Neuronal stem cell (in vitro differentiated cells): ENCODE data around the gene KRT84.
A peak's percentile ranks its signal among the peaks of the same experiment; 100 is the strongest.

ENCODE experiments used
- DNase-seq: peaks from one replicate; pipeline ENCODE4 v3.0.0-alpha.2; 2013; ENCODE audit warnings: low spot score
- H2AFZ ChIP-seq: one replicate; pipeline ENCODE4 v1.6.1; 2013; ENCODE audit warnings: mild to moderate bottlenecking, low read length, inconsistent platforms
- H2AK5ac ChIP-seq: 2 replicates; pipeline ENCODE4 v1.6.1; 2013; ENCODE audit warnings: low read depth, mild to moderate bottlenecking, inconsistent platforms, low read length, moderate library complexity, mixed read lengths
- H2BK120ac ChIP-seq: 2 replicates; pipeline ENCODE4 v1.6.1; 2013; ENCODE audit warnings: low read depth, mild to moderate bottlenecking, inconsistent platforms, low read length, moderate library complexity, mixed read lengths
- H2BK12ac ChIP-seq: one replicate; pipeline ENCODE4 v1.6.1; 2013; ENCODE audit warnings: low read length, inconsistent platforms
- H2BK15ac ChIP-seq: 2 replicates; pipeline ENCODE4 v1.6.1; 2013; ENCODE audit warnings: mild to moderate bottlenecking, low read length, inconsistent platforms, mixed read lengths
- H2BK5ac ChIP-seq: one replicate; pipeline ENCODE4 v1.6.1; 2013; ENCODE audit warnings: inconsistent platforms, mild to moderate bottlenecking, low read length, moderate library complexity
- H3K14ac ChIP-seq: one replicate; pipeline ENCODE4 v1.6.1; 2013; ENCODE audit warnings: low read length, inconsistent platforms
- H3K18ac ChIP-seq: 2 replicates; pipeline ENCODE4 v1.6.1; 2013; ENCODE audit warnings: low read length, inconsistent platforms
- H3K23ac ChIP-seq: 2 replicates; pipeline ENCODE4 v1.6.1; 2013; ENCODE audit warnings: low read depth, mild to moderate bottlenecking, mixed read lengths, low read length, inconsistent platforms; ENCODE audit not compliant: poor library complexity
- H3K27ac ChIP-seq: replicated peaks from 3 replicates; pipeline ENCODE4 v1.5.1; 2013; ENCODE audit warnings: low read length, inconsistent platforms
- H3K27me3 ChIP-seq, 3 experiments: 2 replicates each; pipeline ENCODE4 v1.6.1; 2013; ENCODE audit warnings: low read length in 3 of 3, mild to moderate bottlenecking in 2 of 3, inconsistent platforms in 1 of 3, low read depth in 1 of 3, mixed read lengths in 1 of 3, moderate library complexity in 1 of 3; ENCODE audit not compliant: control insufficient read depth in 3 of 3, insufficient read depth in 3 of 3
- H3K36me3 ChIP-seq, 2 donors: replicated peaks in 1 of 2; 2 replicates each; pipeline ENCODE4 v1.6.1; 2013; ENCODE audit warnings: low read length in 2 of 2; ENCODE audit not compliant: control insufficient read depth in 2 of 2, insufficient read depth in 2 of 2
- H3K4ac ChIP-seq: 2 replicates; pipeline ENCODE4 v1.6.1; 2013; ENCODE audit warnings: inconsistent platforms, mild to moderate bottlenecking, low read length, moderate library complexity
- H3K4me1 ChIP-seq, 2 donors: 1 replicate in 1 of 2; 2 replicates in 1 of 2; pipeline ENCODE4 v1.6.1; 2013; ENCODE audit warnings: low read length in 2 of 2, low read depth in 1 of 2; ENCODE audit not compliant: control insufficient read depth in 2 of 2, insufficient read depth in 1 of 2
- H3K4me2 ChIP-seq: one replicate; pipeline ENCODE4 v1.6.1; 2013; ENCODE audit warnings: mild to moderate bottlenecking, low read length, inconsistent platforms; ENCODE audit not compliant: insufficient read depth, poor library complexity, severe bottlenecking
- H3K4me3 ChIP-seq, 2 donors: 2 replicates each; pipeline ENCODE4 v1.5.1; 2013; ENCODE audit warnings: low read length in 2 of 2, mild to moderate bottlenecking in 2 of 2, inconsistent platforms in 1 of 2, moderate library complexity in 1 of 2
- H3K79me1 ChIP-seq: one replicate; pipeline ENCODE4 v1.6.1; 2013; ENCODE audit warnings: low read depth, mild to moderate bottlenecking, inconsistent platforms, low read length, moderate library complexity
- H3K9ac ChIP-seq: one replicate; pipeline ENCODE4 v1.6.1; 2013; ENCODE audit warnings: mild to moderate bottlenecking, low read depth, low read length, inconsistent platforms; ENCODE audit not compliant: poor library complexity
- H3K9me3 ChIP-seq, 2 donors: replicated peaks in 1 of 2; 2 replicates each; pipeline versions ENCODE3 to v1.6.1; 2013; ENCODE audit warnings: low read length in 2 of 2, mild to moderate bottlenecking in 2 of 2, inconsistent platforms in 1 of 2, low read depth in 1 of 2, mixed read lengths in 1 of 2, moderate library complexity in 1 of 2; ENCODE audit not compliant: control insufficient read depth in 2 of 2, insufficient read depth in 1 of 2
- H4K8ac ChIP-seq: one replicate; pipeline ENCODE4 v1.6.1; 2013; ENCODE audit warnings: low read depth, mild to moderate bottlenecking, inconsistent platforms, low read length, moderate library complexity
- H4K91ac ChIP-seq: one replicate; pipeline ENCODE4 v1.6.1; 2013; ENCODE audit warnings: low read length, low read depth, mild to moderate bottlenecking, inconsistent platforms; ENCODE audit not compliant: poor library complexity
- WGBS, 2 donors: extraction: QIAGEN DNeasy Blood & Tissue Kit; methylation state at CpG; one replicate each; pipeline ENCODE4 v1.1.7; 2013; ENCODE audit warnings: missing lambda C conversion rate in 2 of 2, mixed read lengths in 1 of 2; ENCODE audit not compliant: insufficient read length in 2 of 2, insufficient replicate concordance in 1 of 2; ENCODE audit errors: extremely low coverage in 2 of 2; 5-methylcytosine and 5-hydroxymethylcytosine counted together

KRT84 gene

GRCh38 chr12:52371716-52372115, 13.7 kb downstream of the KRT84 start:
- Histone ChIP-seq H3K9me3 (no peaks in the 10 kb centered on the region), H3K4me3 (no peak overlapping the region), H3K79me1 (no peaks in the 10 kb centered on the region), H3K9ac (no peak overlapping the region), H3K18ac (peak overlapping the region; percentile 48), H2AK5ac (peak overlapping the region; percentile 42), H2BK15ac (no peak overlapping the region), H2AFZ (no peak overlapping the region), H3K27ac (no peak overlapping the region), H4K91ac (no peak overlapping the region), H3K4me2 (no peak overlapping the region), H2BK5ac (no peak overlapping the region), H3K27me3 (no peaks in the 10 kb centered on the region), H4K8ac (no peak overlapping the region), H2BK120ac (no peak overlapping the region), H3K36me3 (no peaks in the 10 kb centered on the region), H3K4ac (no peak overlapping the region), H3K4me1 (peaks cover 0 to 2% of the 10 kb centered on the region in 2 donors), H3K14ac (no peak overlapping the region), H2BK12ac (no peak overlapping the region), H3K23ac (no peak overlapping the region)
- WGBS, 2 donors: no CpG with 5 or more reads among the region's 3 CpGs
- no peak for DNase-seq

GRCh38 chr12:52370926-52371608, 14.4 kb downstream of the KRT84 start:
- Histone ChIP-seq H3K36me3 (no peaks in the 10 kb centered on the region), H3K4me3 (no peak overlapping the region), H2AK5ac (no peak overlapping the region), H2BK5ac (no peak overlapping the region), H3K4ac (no peak overlapping the region), H3K4me1 (peaks cover 0 to 2% of the 10 kb centered on the region in 2 donors), H3K9ac (no peak overlapping the region), H2BK120ac (no peak overlapping the region), H2BK12ac (no peak overlapping the region), H3K27me3 (no peaks in the 10 kb centered on the region), H3K4me2 (no peak overlapping the region), H3K9me3 (no peaks in the 10 kb centered on the region), H3K18ac (peak overlapping the region; percentile 54), H2AFZ (no peak overlapping the region), H2BK15ac (no peak overlapping the region), H3K14ac (no peak overlapping the region), H4K91ac (no peak overlapping the region), H3K79me1 (no peaks in the 10 kb centered on the region), H4K8ac (no peak overlapping the region), H3K23ac (no peak overlapping the region), H3K27ac (no peak overlapping the region)
- no peak for DNase-seq
- WGBS, 2 donors: no CpG with 5 or more reads among the region's 12 CpGs

GRCh38 chr12:52369809-52370208, 15.6 kb downstream of the KRT84 start:
- H3K14ac ChIP-seq: peak overlapping the region; percentile 11
- H2BK120ac ChIP-seq: no peak overlapping the region
- H3K27ac ChIP-seq: no peak overlapping the region
- H3K18ac ChIP-seq: peak overlapping the region; percentile 39
- H2AK5ac ChIP-seq: peak overlapping the region; percentile 12
- H2BK5ac ChIP-seq: no peak overlapping the region
- DNase-seq: no peak
- no peak overlapping the region for H4K91ac ChIP-seq
- no peaks in the 10 kb centered on the region for H3K79me1 ChIP-seq
- no peak overlapping the region for H2BK15ac ChIP-seq
- H3K4me1 ChIP-seq: peaks cover 0 to 2% of the 10 kb centered on the region in 2 donors
- H3K9me3 ChIP-seq: no peaks in the 10 kb centered on the region
- no peak overlapping the region for H3K9ac ChIP-seq
- H3K23ac ChIP-seq: no peak overlapping the region
- WGBS, 2 donors: no CpG with 5 or more reads among the region's 6 CpGs
- H2AFZ ChIP-seq: no peak overlapping the region
- H3K27me3 ChIP-seq: peaks cover 0 to 3% (median 0%) of the 10 kb centered on the region in 3 experiments
- no peak overlapping the region for H3K4me2 ChIP-seq
- H4K8ac ChIP-seq: no peak overlapping the region
- no peak overlapping the region for H3K4me3 ChIP-seq
- H3K36me3 ChIP-seq: no peaks in the 10 kb centered on the region
- no peak overlapping the region for H3K4ac ChIP-seq
- H2BK12ac ChIP-seq: no peak overlapping the region

- Histone ChIP-seq H3K14ac (no peak overlapping the region), H3K18ac (no peak overlapping the region), H2BK5ac (no peak overlapping the region), H2BK120ac (no peak overlapping the region), H2AFZ (no peak overlapping the region), H2BK15ac (no peak overlapping the region), H3K4ac (no peak overlapping the region), H3K4me3 (no peak overlapping the region), H3K4me1 (peaks cover 0 to 2% of the 10 kb centered on the region in 2 donors), H2BK12ac (no peak overlapping the region), H3K9ac (no peak overlapping the region), H3K79me1 (no peaks in the 10 kb centered on the region), H3K27ac (no peak overlapping the region), H3K23ac (no peak overlapping the region), H3K4me2 (no peak overlapping the region), H3K9me3 (no peaks in the 10 kb centered on the region), H4K91ac (no peak overlapping the region), H3K27me3 (peaks cover 0 to 5% (median 0%) of the 10 kb centered on the region in 3 experiments), H4K8ac (no peak overlapping the region), H3K36me3 (no peaks in the 10 kb centered on the region), H2AK5ac (no peak overlapping the region)
- no peak for DNase-seq
- WGBS, 2 donors: no CpG with 5 or more reads among the region's 3 CpGs
Observed at GRCh38 chr12:52369211-52369610, 16.2 kb downstream of the KRT84 start.
